ENCODE data around the gene RAP1GDS1. TPM values are rescaled to one million over a fixed set of nuclear protein-coding genes. Genes with fewer than 3 reads are reported as not detected.
"Not testable (repeated sequence)": the region's sequence is repeated elsewhere in the genome, so short reads cannot be mapped to it uniquely, and the experiment has no call there.

The RAP1GDS1 gene
- total RNA-seq, 4 donors from 2014 or later, result 19.4 to 38.0 (median 33.9) TPM

DNA sequence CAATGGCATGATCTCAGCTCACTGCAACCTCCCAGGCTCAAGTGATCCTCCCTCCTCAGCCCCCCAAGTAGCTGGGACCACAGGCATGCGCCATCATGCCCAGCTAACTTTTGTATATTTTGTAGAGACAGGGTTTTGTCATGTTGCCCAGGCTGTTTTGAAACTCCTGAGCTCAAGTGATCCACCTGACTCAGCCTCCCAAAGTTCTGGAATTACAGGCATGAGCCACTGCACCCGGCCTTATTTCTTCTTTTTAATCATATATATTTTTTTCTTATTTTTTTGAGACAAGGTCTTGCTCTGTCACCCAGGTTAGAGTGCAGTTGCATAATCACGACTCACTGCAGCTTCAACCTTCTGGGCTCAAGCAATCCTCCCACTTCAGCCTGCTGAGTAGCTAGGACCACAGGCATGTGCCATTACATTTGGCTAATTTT is 213.2 kb downstream of the RAP1GDS1 start:
- DNase-seq, result no peak
- intact Hi-C loops (cut with DNase I), result loop anchor here (5.0 kb wide), 1 partner anchor 183 kb away; the partner anchor contains the start of gene TSPAN5
- WGBS, 2 donors, result 55 to 58% methylated on average over 3 of the region's 3 CpGs
- no peak for TF ChIP-seq CTCF (IDR thresholded peaks at IDR 0.05)
- no peak for TF ChIP-seq POLR2A (IDR thresholded peaks at IDR 0.05)
- peaks cover 0 to 59% (median 0%) of the 10 kb centered on the region in 3 donors for H3K36me3 ChIP-seq
- no peaks in the 10 kb centered on the region for H3K9me3 ChIP-seq
- H3K4me1 ChIP-seq, result peaks cover 3 to 35% (median 5%) of the 10 kb centered on the region in 3 donors
- no peak overlapping the region for H3K4me3 ChIP-seq
- peak overlapping the region in 2 of 4 donors; percentile 26 to 55 for H3K27ac ChIP-seq
- H3K27me3 ChIP-seq, result no peaks in the 10 kb centered on the region

- no peak overlapping the region for H3K27ac ChIP-seq
- H3K4me1 ChIP-seq, result peaks cover 3 to 49% (median 5%) of the 10 kb centered on the region in 3 donors
- WGBS, 2 donors, result 90 to 97% methylated on average over 8 to 9 of the region's 9 CpGs
- no peak overlapping the region for H3K4me3 ChIP-seq
- H3K9me3 ChIP-seq, result no peaks in the 10 kb centered on the region
- H3K36me3 ChIP-seq, result peaks cover 0 to 45% (median 0%) of the 10 kb centered on the region in 3 donors
- TF ChIP-seq POLR2A (IDR thresholded peaks at IDR 0.05) (no peak), CTCF (IDR thresholded peaks at IDR 0.05) (no peak)
- DNase-seq, result no peak
- intact Hi-C loops (cut with DNase I), result no loop called here
- H3K27me3 ChIP-seq, result no peaks in the 10 kb centered on the region
Observed at GRCh38 chr4:98476891-98477290, 215.7 kb downstream of the RAP1GDS1 start.

DNA sequence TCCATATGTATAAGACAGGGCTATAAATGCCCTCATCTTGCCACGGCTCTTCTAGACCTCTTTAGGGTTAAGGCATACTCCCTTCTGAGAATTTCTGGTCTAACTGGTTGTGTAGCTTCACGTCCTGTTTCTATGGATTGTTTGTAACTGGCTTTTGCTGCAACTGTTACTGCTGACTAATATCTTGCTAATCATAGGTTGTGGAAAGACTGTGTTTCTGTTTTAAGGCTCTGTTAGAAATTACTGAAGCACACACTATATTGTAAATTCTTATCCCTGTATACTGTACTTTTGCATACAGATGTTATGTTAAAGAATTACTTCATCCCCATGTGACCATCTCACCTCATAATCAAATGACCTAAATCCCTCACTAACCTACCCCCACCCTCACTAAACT is 218.4 kb downstream of the RAP1GDS1 start:
- Histone ChIP-seq H3K4me1 (peaks cover 2 to 64% (median 3%) of the 10 kb centered on the region in 3 donors), H3K27ac (peak overlapping the region; percentile 8 to 62 (median 46)), H3K36me3 (peaks cover 0 to 39% (median 0%) of the 10 kb centered on the region in 3 donors)
- WGBS, 2 donors, result 30 to 31% methylated on average over 2 of the region's 2 CpGs
- H3K4me3 ChIP-seq; H3K27me3 ChIP-seq; H3K9me3 ChIP-seq; intact Hi-C loops (cut with DNase I); DNase-seq: not testable (repeated sequence)

- 48 to 53% methylated on average over 4 to 5 of the region's 5 CpGs for WGBS, 2 donors
- Histone ChIP-seq H3K4me3 (no peak overlapping the region), H3K36me3 (peaks cover 0 to 29% (median 0%) of the 10 kb centered on the region in 3 donors), H3K4me1 (peaks cover 0 to 59% (median 3%) of the 10 kb centered on the region in 3 donors), H3K27ac (peak overlapping the region in 2 of 4 donors; percentile 60 to 62), H3K27me3 (no peaks in the 10 kb centered on the region), H3K9me3 (no peaks in the 10 kb centered on the region)
- intact Hi-C loops (cut with DNase I), result no loop called here
- TF ChIP-seq CTCF (IDR thresholded peaks at IDR 0.05), result no peak
- no peak for TF ChIP-seq POLR2A (IDR thresholded peaks at IDR 0.05)
- no peak for DNase-seq
Observed at GRCh38 chr4:98480535-98480934, 219.4 kb downstream of the RAP1GDS1 start.

- H3K27ac ChIP-seq, result no peak overlapping the region
- no peaks in the 10 kb centered on the region for H3K27me3 ChIP-seq
- peaks cover 0 to 59% (median 3%) of the 10 kb centered on the region in 3 donors for H3K4me1 ChIP-seq
- intact Hi-C loops (cut with DNase I), result no loop called here
- no peaks in the 10 kb centered on the region for H3K9me3 ChIP-seq
- no peak overlapping the region for H3K4me3 ChIP-seq
- peaks cover 0 to 23% (median 0%) of the 10 kb centered on the region in 3 donors for H3K36me3 ChIP-seq
- TF ChIP-seq CTCF (IDR thresholded peaks at IDR 0.05), result no peak
- TF ChIP-seq POLR2A (IDR thresholded peaks at IDR 0.05), result no peak
- whole genome bisulfite sequencing, 2 donors, result 51 to 63% methylated on average over 2 to 3 of the region's 3 CpGs
- no peak for DNase-seq
Observed at GRCh38 chr4:98481167-98481566, 220.0 kb downstream of the RAP1GDS1 start.

GRCh38 chr4:98482503-98482846 is 221.3 kb downstream of the RAP1GDS1 start:
- peaks cover 0 to 11% (median 0%) of the 10 kb centered on the region in 3 donors for H3K36me3 ChIP-seq
- intact Hi-C loops (cut with DNase I), result no loop called here
- TF ChIP-seq POLR2A (IDR thresholded peaks at IDR 0.05) (no peak), CTCF (IDR thresholded peaks at IDR 0.05) (no peak)
- WGBS, 2 donors, result 78 to 79% methylated on average over 3 of the region's 3 CpGs
- no peaks in the 10 kb centered on the region for H3K9me3 ChIP-seq
- H3K27ac ChIP-seq, result no peak overlapping the region
- H3K4me1 ChIP-seq, result peaks cover 0 to 59% (median 3%) of the 10 kb centered on the region in 3 donors
- no peaks in the 10 kb centered on the region for H3K27me3 ChIP-seq
- DNase-seq, result no peak
- no peak overlapping the region for H3K4me3 ChIP-seq
